CD4-positive, alpha-beta T cell treated with Interleukin-1 beta for 1 hour (primary cell): Measurements from ENCODE around the gene DPM3.

Experiments
- DNase-seq, 2 donors: peaks; one replicate each; pipeline ENCODE4 v3.0.0-alpha.2; 2020 to 2022

Gene DPM3

GRCh38 chr1:155092131-155092530, 48.2 kb downstream of the DPM3 start:
- DNase-seq, result no peak

GRCh38 chr1:155091071-155092051, 49.0 kb downstream of the DPM3 start:
- peak; percentile 78 to 83 for DNase-seq
